CD4-positive, alpha-beta T cell treated with Interleukin-17A for 1 hour (primary cell): Measurements from ENCODE around the gene NREP.

Experiments
- DNase-seq: peaks from one replicate; pipeline ENCODE4 v3.0.0-alpha.2; 2020

Gene NREP

DNA sequence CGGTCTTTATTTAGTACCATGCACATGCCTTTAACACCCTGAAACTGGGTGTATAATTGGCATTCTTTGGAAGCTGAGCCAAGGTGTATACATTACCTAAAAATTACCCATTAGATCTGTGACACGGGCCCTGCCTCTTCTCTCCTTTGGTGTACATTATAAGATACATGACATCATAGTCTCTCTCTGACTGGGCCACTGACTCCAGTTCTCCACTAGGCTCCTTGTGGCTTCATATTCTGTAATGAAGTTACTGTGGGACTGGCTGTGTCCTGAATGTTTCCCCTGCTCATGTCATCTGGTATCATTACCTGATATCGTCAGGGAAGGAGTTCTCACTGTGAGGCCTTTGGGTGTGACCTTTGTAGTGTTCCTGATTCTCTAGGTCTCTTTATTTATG is 65.5 kb downstream of the NREP start:
- no peak for DNase-seq

GRCh38 chr5:111689357-111689935 is 67.5 kb downstream of the NREP start:
- DNase-seq: no peak

- no peak for DNase-seq
These were observed 71.0 kb downstream of the NREP start for GRCh38 chr5:111685969-111686368.

GRCh38 chr5:111682641-111683040 is 74.4 kb downstream of the NREP start:
- DNase-seq: no peak

DNA sequence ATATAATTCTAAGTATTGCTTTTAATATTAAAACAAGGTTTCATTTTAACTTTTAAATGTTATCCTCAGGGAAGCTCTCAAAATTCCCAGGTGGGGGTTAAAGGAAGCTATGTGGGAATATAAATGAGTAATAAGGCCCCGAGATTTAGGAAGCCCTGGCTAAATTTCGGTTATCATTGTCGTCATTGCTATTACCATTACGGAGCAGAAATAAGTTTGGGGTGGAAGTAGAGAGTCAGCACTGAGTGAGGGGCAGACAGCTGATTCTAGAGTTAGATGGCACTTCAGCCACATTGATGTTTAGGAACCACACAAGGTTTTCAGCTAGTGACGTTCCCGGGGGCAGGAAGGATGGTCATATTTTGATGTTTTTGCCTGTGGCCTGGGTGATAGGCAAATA is 74.9 kb downstream of the NREP start:
- DNase-seq: no peak

- DNase-seq: no peak
These were observed 75.4 kb downstream of the NREP start for GRCh38 chr5:111681414-111682120.

GRCh38 chr5:111680737-111681413 is 76.1 kb downstream of the NREP start:
- DNase-seq: no peak

DNA sequence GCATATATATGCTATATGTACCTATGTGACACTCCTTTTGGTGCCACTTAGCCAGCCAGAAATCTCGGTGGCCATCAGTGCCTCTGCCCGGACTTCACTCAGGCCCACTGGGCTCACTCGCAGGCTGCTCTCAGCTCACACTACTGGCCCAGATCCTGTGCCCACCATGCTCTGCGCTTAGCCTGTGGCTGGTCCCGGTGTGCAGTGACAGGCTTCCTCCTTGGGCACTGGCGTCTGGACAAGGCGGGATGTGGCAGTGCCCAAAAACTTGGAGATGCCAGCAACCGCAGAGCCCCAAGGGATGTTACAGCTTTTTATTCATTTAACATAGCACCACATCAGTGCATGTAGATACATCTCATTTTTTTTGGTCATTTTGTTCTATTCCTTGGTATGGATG is 77.4 kb downstream of the NREP start:
- no peak for DNase-seq
